ENCODE measurements around the gene CIAO2A.

CIAO2A gene

GRCh38 chr15:64100958-64101357 is 7.3 kb upstream of the CIAO2A start:
- TF ChIP-seq CTCF (IDR thresholded peaks at IDR 0.05; ENCODE audit: insufficient read depth, low read depth, low read length, missing control alignments) = no peak
- no peak for DNase-seq (ENCODE audit: low read depth)
- no peak overlapping the region for H3K4me3 ChIP-seq (ENCODE audit: low read depth, low read length)

GRCh38 chr15:64099379-64099778 is 5.7 kb upstream of the CIAO2A start:
- H3K4me3 ChIP-seq (ENCODE audit: low read depth, low read length) = no peak overlapping the region
- TF ChIP-seq CTCF (IDR thresholded peaks at IDR 0.05; ENCODE audit: insufficient read depth, low read depth, low read length, missing control alignments) = no peak
- no peak for DNase-seq (ENCODE audit: low read depth)

- peak; percentile 31 for DNase-seq (ENCODE audit: low read depth)
- peak overlapping the region; percentile 85 for H3K4me3 ChIP-seq (ENCODE audit: low read depth, low read length)
These were observed 3.2 kb upstream of the CIAO2A start for GRCh38 chr15:64096668-64097384.

GRCh38 chr15:64095795-64096667 is 2.4 kb upstream of the CIAO2A start, which contains the start of gene SNX1:
Gene SNX1, plus strand, starts transcription at chr15:64095982. Its CDS starts 32 bp downstream, at chr15:64096014.
- no peak for TF ChIP-seq CTCF (IDR thresholded peaks at IDR 0.05; ENCODE audit: insufficient read depth, low read depth, low read length, missing control alignments)
- DNase-seq (ENCODE audit: low read depth) = peak; percentile 96
- H3K4me3 ChIP-seq (ENCODE audit: low read depth, low read length) = peak within 1 kb of the TSS; percentile 85

More at GRCh38 chr15:64096668-64097384, 3.2 kb upstream of the CIAO2A start:
- no peak for TF ChIP-seq CTCF (IDR thresholded peaks at IDR 0.05; ENCODE audit: insufficient read depth, low read depth, low read length, missing control alignments)

GRCh38 chr15:64095431-64095794 is 1.8 kb upstream of the CIAO2A start:
- TF ChIP-seq CTCF (IDR thresholded peaks at IDR 0.05; ENCODE audit: insufficient read depth, low read depth, low read length, missing control alignments) = no peak
- peak overlapping the region; percentile 56 for H3K4me3 ChIP-seq (ENCODE audit: low read depth, low read length)
- no peak for DNase-seq (ENCODE audit: low read depth)

- peak; percentile 86 for DNase-seq (ENCODE audit: low read depth)
- peak; percentile 18 for TF ChIP-seq CTCF (IDR thresholded peaks at IDR 0.05; ENCODE audit: insufficient read depth, low read depth, low read length, missing control alignments)
- H3K4me3 ChIP-seq (ENCODE audit: low read depth, low read length) = peak overlapping the region; percentile 80
These were observed 593 bp downstream of the CIAO2A start for GRCh38 chr15:64092864-64093626.

Measured in GM12865 (cell line).